ENCODE measurements around the gene MAGEB6. TPM values are rescaled to one million over a fixed set of nuclear protein-coding genes. Genes with fewer than 3 reads are reported as not detected.

MAGEB6 gene, protein sequence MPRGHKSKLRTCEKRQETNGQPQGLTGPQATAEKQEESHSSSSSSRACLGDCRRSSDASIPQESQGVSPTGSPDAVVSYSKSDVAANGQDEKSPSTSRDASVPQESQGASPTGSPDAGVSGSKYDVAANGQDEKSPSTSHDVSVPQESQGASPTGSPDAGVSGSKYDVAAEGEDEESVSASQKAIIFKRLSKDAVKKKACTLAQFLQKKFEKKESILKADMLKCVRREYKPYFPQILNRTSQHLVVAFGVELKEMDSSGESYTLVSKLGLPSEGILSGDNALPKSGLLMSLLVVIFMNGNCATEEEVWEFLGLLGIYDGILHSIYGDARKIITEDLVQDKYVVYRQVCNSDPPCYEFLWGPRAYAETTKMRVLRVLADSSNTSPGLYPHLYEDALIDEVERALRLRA
- not detected in 2 replicates for total RNA-seq
- not detected in 2 replicates for polyA plus RNA-seq
- polyA plus RNA-seq (2011; cell fraction: cytosol; rRNA removed) = not detected in 2 replicates
- not detected in 2 replicates for polyA plus RNA-seq (2011; cell fraction: nucleus; rRNA removed)
- polyA plus RNA-seq (2012) = not detected in 2 replicates
- polyA minus RNA-seq = not detected in 2 replicates
- not detected for polyA minus RNA-seq (2011; cell fraction: cytosol; rRNA and poly(A)+ RNA removed)
- polyA minus RNA-seq (2011; cell fraction: nucleus; rRNA and poly(A)+ RNA removed) = not detected in 2 replicates
- Bru-seq, nascent RNA = not detected
- BruChase-seq, experiment 1, labeled RNA remaining after a 6-hour chase = not detected
- not detected for BruChase-seq, experiment 2, labeled RNA remaining after a 2-hour chase
- long read RNA-seq = 0 reads

- no peak within 1 kb of the TSS for H3K27ac ChIP-seq (ENCODE audit: insufficient read depth, low read depth, low read length)
- no peaks in the 10 kb centered on the region for H3K79me2 ChIP-seq (ENCODE audit: control insufficient read depth, insufficient read depth, low read length)
- dilution Hi-C loops (cut with MboI; ENCODE audit: extremely low pct_ligation_motif_present, low sequenced_read_pairs) = no loop called here
- CTCF ChIA-PET = no interaction called here
- no peaks in the 10 kb centered on the region for H3K36me3 ChIP-seq (ENCODE audit: control insufficient read depth in 2 of 2, extremely low read depth in 1 of 2, insufficient read depth in 2 of 2, low read length in 2 of 2)
- DNase-seq (ENCODE audit: low read depth, low spot score) = no peak
- BruUV-seq (replicated peaks) = no TSS peak
- no peak within 1 kb of the TSS for H3K4me3 ChIP-seq (replicated peaks in 1 of 3; ENCODE audit: insufficient read depth in 1 of 3, low read depth in 1 of 3, low read length in 3 of 3)
- no peak within 1 kb of the TSS for H3K9ac ChIP-seq (replicated peaks; ENCODE audit: extremely low read depth, insufficient read depth, low read length)
- H3K4me1 ChIP-seq (ENCODE audit: control insufficient read depth, extremely low read depth, insufficient read depth, low read length) = no peaks in the 10 kb centered on the region
- POLR2A ChIA-PET = no interaction called here
- H2AFZ ChIP-seq (ENCODE audit: low read depth, low read length) = no peak within 1 kb of the TSS
- H4K20me1 ChIP-seq (replicated peaks; ENCODE audit: control insufficient read depth, extremely low read depth, insufficient read depth, low read length) = no peaks in the 10 kb centered on the region
- H3K4me2 ChIP-seq (ENCODE audit: insufficient read depth, low read length) = no peak within 1 kb of the TSS
- H3K27me3 ChIP-seq (ENCODE audit: control insufficient read depth in 2 of 2, insufficient read depth in 2 of 2, low read length in 2 of 2) = no peaks in the 10 kb centered on the region
- FAIRE-seq = no peak
- TF ChIP-seq GATA2 (IDR thresholded peaks at IDR 0.05; ENCODE audit: insufficient read depth, insufficient read length, low read depth, low read length) = no peak
- no peak for TF ChIP-seq EZH2 (IDR thresholded peaks at IDR 0.05; ENCODE audit: borderline replicate concordance, low read depth, low read length, severe bottlenecking)
- no peak for TF ChIP-seq POLR2A (IDR thresholded peaks at IDR 0.05; ENCODE audit: low read depth, low read length)
- H3K9me1 ChIP-seq (replicated peaks; ENCODE audit: control insufficient read depth, extremely low read depth, insufficient read depth, low read length) = no peaks in the 10 kb centered on the region
- H3K9me3 ChIP-seq (replicated peaks; ENCODE audit: control insufficient read depth, insufficient read depth, low read length) = no peaks in the 10 kb centered on the region
- intact Hi-C loops (cut with micrococcal nuclease) = no loop called here
Measured at GRCh38 chrX:26192204-26192603, at the start of gene MAGEB6. TSS of gene MAGEB6 (plus strand) at chrX:26192440. CDS start at chrX:26193847, 1,407 bp downstream.

- FAIRE-seq (peak; percentile 31), DNase-seq (ENCODE audit: low read depth, low spot score) (peak; percentile 41)
- Histone ChIP-seq H3K27me3 (ENCODE audit: control insufficient read depth in 2 of 2, insufficient read depth in 2 of 2, low read length in 2 of 2) (no peaks in the 10 kb centered on the region), H3K4me2 (ENCODE audit: insufficient read depth, low read length) (no peak overlapping the region), H2AFZ (ENCODE audit: low read depth, low read length) (no peak overlapping the region), H3K9ac (replicated peaks; ENCODE audit: extremely low read depth, insufficient read depth, low read length) (no peak overlapping the region), H3K79me2 (ENCODE audit: control insufficient read depth, insufficient read depth, low read length) (no peaks in the 10 kb centered on the region), H3K27ac (ENCODE audit: insufficient read depth, low read depth, low read length) (no peak overlapping the region), H3K4me3 (replicated peaks in 1 of 3; ENCODE audit: insufficient read depth in 1 of 3, low read depth in 1 of 3, low read length in 3 of 3) (no peak overlapping the region), H3K36me3 (ENCODE audit: control insufficient read depth in 2 of 2, extremely low read depth in 1 of 2, insufficient read depth in 2 of 2, low read length in 2 of 2) (no peaks in the 10 kb centered on the region), H3K9me3 (replicated peaks; ENCODE audit: control insufficient read depth, insufficient read depth, low read length) (no peaks in the 10 kb centered on the region), H4K20me1 (replicated peaks; ENCODE audit: control insufficient read depth, extremely low read depth, insufficient read depth, low read length) (no peaks in the 10 kb centered on the region), H3K4me1 (ENCODE audit: control insufficient read depth, extremely low read depth, insufficient read depth, low read length) (no peaks in the 10 kb centered on the region), H3K9me1 (replicated peaks; ENCODE audit: control insufficient read depth, extremely low read depth, insufficient read depth, low read length) (no peaks in the 10 kb centered on the region)
- BruUV-seq (replicated peaks) = no TSS peak
- TF ChIP-seq JUN (IDR thresholded peaks at IDR 0.05; ENCODE audit: borderline replicate concordance, insufficient read depth, insufficient read length, low read depth) (no peak), EZH2 (IDR thresholded peaks at IDR 0.05; ENCODE audit: borderline replicate concordance, low read depth, low read length, severe bottlenecking) (no peak), MYC (IDR thresholded peaks at IDR 0.05; ENCODE audit: low read depth, low read length) (no peak), POLR2AphosphoS5 (IDR thresholded peaks at IDR 0.05; ENCODE audit: insufficient read depth, low read depth, low read length) (no peak), MAX (IDR thresholded peaks at IDR 0.05; ENCODE audit: insufficient read depth, insufficient read length) (no peak), FOS (IDR thresholded peaks at IDR 0.05; ENCODE audit: borderline replicate concordance, insufficient read depth, low read length) (no peak)
- TF ChIP-seq, protein P1, sequence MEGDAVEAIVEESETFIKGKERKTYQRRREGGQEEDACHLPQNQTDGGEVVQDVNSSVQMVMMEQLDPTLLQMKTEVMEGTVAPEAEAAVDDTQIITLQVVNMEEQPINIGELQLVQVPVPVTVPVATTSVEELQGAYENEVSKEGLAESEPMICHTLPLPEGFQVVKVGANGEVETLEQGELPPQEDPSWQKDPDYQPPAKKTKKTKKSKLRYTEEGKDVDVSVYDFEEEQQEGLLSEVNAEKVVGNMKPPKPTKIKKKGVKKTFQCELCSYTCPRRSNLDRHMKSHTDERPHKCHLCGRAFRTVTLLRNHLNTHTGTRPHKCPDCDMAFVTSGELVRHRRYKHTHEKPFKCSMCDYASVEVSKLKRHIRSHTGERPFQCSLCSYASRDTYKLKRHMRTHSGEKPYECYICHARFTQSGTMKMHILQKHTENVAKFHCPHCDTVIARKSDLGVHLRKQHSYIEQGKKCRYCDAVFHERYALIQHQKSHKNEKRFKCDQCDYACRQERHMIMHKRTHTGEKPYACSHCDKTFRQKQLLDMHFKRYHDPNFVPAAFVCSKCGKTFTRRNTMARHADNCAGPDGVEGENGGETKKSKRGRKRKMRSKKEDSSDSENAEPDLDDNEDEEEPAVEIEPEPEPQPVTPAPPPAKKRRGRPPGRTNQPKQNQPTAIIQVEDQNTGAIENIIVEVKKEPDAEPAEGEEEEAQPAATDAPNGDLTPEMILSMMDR (IDR thresholded peaks at IDR 0.05; ENCODE audit: extremely low read depth in 1 of 2, insufficient read depth in 1 of 2, low read depth in 1 of 2, low read length in 2 of 2) = no peak
- dilution Hi-C loops (cut with MboI; ENCODE audit: extremely low pct_ligation_motif_present, low sequenced_read_pairs) (no loop called here), intact Hi-C loops (cut with micrococcal nuclease) (loop anchor here (5.0 kb wide), 1 partner anchor 289 kb away; no protein-coding TSS in a partner anchor)
- CTCF ChIA-PET = no interaction called here
- POLR2A ChIA-PET = no interaction called here
Measured at GRCh38 chrX:26146024-26146423, 46.2 kb upstream of the MAGEB6 start.

Data from endothelial cell of umbilical vein (primary cell).